HFF-Myc (cell line): ENCODE data around the gene SH3BGR.

Experiments used
- DNase-seq: peaks from one replicate; pipeline ENCODE4 v3.0.0-alpha.2; 2011; ENCODE audit warnings: low read depth; ENCODE audit errors: extremely low read depth
- H3K4me3 ChIP-seq: replicated peaks from 2 replicates; pipeline ENCODE4 v1.5.1; 2011; ENCODE audit warnings: low read depth, mild to moderate bottlenecking, control low read depth, low read length
- CTCF ChIP-seq: IDR thresholded peaks from 2 replicates; pipeline ENCODE4 v1.5.1; 2012; ENCODE audit warnings: mild to moderate bottlenecking, low read depth, low read length, control low read depth; ENCODE audit errors: missing control alignments

The SH3BGR gene

GRCh38 chr21:39474611-39475010 is 22.8 kb downstream of the SH3BGR start:
- no peak overlapping the region for H3K4me3 ChIP-seq

DNA sequence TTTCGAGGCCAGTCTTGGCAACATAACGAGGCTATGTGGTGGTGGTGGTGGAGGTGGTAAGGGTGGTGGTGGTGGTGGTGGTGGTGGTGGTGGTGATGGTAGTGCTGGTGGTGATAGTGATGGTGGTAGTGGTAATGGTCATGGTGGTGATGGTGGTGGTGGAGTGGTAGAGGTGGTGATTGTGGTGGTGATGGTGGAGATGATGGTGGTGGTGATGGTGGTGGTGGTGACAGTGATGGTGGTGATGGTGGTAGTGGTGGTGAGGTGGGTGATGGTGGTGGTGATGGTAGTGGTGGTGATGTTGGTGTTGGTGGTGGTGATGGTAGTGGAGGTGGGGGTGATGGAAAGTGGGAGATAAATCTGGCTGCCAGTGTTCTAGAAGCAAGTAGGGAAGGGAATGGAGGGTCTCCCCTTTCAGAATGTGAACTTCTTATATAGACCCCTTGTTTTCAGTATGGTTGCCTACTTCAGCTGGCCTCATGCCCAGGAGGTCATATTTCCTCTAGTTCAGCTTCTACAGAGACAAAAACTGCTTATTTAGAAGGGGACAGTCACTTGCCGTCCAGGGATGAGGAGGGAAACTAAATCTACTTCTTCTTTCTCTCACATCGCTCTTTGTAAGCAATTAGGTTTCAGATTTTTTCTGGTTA is 27.5 kb downstream of the SH3BGR start:
- no peak for DNase-seq
- TF ChIP-seq CTCF: no peak
- no peak overlapping the region for H3K4me3 ChIP-seq

More at GRCh38 chr21:39474611-39475010, 22.8 kb downstream of the SH3BGR start:
- no peak for TF ChIP-seq CTCF
- no peak for DNase-seq

DNA sequence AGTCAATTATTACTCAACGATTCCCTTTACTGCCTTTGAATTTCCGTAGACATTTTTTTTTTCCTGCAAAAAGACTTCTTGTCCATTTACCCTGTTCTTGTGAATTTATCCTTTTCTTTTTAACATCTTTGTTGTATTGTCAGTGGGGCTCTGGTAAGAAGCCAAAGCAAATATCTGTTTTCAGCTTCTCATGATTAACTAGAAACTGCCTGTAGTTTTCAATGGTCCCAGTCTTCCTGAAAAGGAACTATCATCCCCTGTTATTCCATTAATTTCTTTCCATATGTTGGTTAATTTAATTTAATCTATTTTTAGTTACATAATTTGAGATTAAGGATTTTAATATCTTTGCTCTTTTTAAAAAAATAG is 28.0 kb downstream of the SH3BGR start:
- no peak for DNase-seq
- no peak overlapping the region for H3K4me3 ChIP-seq
- no peak for TF ChIP-seq CTCF

DNA sequence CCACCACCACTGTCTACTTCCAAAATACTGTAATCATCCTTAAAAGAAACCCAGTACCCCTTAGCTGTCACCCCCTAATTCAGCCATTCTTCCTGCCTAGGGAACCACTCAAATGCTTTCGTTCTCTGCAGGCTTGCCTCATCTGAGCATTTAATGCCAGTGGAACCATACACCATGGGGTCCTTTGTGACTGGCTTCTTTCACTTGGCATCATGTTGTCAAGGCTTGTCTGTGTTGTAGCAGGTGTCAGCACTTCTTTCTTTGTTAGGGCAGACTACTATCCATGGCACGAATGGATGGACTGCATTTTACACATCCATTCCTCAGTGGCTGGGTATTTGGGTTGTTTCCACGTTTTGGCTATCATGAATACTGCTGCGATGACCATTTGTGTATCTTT is 28.5 kb downstream of the SH3BGR start:
- TF ChIP-seq CTCF: no peak
- no peak overlapping the region for H3K4me3 ChIP-seq
- DNase-seq: no peak

DNA sequence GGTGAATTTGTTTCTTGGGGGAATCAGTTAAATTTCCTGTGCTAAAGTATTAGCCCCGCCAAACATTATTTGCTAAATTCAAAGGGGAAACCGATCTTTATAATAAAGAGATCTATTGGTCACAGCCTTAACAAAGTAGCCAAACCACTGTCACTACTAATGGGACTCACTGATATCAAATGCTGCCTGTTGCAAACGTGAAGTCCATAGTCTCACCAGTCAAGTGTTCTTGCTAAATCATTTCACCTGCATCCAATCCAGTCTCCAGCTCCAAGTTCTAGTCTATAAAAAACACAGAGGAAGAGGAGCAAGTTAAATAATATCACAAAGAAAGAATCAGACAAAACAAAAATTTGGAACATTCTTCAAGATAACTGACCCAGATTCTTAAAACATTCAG is 30.1 kb downstream of the SH3BGR start:
- no peak overlapping the region for H3K4me3 ChIP-seq
- TF ChIP-seq CTCF: no peak
- DNase-seq: no peak

- TF ChIP-seq CTCF: no peak
- H3K4me3 ChIP-seq: no peak overlapping the region
- DNase-seq: no peak
Measured at GRCh38 chr21:39483917-39484316, 32.1 kb downstream of the SH3BGR start.

- H3K4me3 ChIP-seq: no peak overlapping the region
- DNase-seq: no peak
- TF ChIP-seq CTCF: no peak
Measured at GRCh38 chr21:39484711-39485276, 33.0 kb downstream of the SH3BGR start.
